ENCODE measurements around the gene PCDHA12. TPM values are rescaled to one million over a fixed set of nuclear protein-coding genes. Genes with fewer than 3 reads are reported as not detected.

The PCDHA12 gene
- total and polyA plus RNA-seq, 4 donors = 0.01 to 0.08 TPM; not detected in 2

GRCh38 chr5:140835622-140836510 is 39.2 kb upstream of the PCDHA12 start:
- peaks cover 9 to 18% (median 14%) of the 10 kb centered on the region in 4 donors for H3K9me3 ChIP-seq (ENCODE audit: control insufficient read depth in 4 of 4, low read length in 3 of 4)
- 43% methylated on average over 103 of the region's 103 CpGs for WGBS
- no peak for DNase-seq (ENCODE audit: low spot score)

DNA sequence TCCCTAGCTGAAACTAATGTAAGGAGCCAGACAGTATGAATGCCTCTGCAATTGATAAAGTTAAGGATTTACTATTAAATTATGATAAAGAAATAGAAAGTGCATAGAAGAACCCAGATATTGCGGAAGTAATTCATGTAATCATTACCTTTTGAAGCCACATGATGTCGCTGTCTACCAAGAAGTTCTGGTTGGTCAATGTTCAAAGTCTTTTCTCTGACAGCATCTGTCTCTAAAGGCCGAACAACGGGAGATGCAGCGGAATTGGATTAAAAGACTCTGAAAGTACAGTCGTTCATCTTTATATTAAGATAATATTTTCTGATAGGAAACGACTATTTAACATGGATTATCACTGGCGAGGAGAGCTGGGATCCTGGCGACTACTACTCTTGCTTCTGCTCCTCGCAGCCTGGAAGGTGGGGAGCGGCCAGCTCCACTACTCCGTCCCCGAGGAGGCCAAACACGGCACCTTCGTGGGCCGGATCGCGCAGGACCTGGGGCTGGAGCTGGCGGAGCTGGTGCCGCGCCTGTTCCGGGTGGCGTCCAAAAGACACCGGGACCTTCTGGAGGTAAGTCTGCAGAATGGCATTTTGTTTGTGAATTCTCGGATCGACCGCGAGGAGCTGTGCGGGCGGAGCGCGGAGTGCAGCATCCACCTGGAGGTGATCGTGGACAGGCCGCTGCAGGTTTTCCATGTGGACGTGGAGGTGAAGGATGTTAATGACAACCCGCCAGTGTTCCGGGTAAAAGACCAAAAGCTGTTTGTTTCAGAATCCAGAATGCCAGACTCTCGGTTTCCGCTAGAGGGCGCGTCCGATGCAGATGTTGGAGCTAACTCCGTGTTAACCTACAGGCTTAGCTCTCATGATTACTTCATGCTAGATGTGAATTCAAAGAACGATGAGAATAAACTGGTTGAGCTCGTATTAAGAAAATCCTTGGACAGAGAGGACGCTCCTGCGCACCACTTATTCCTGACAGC is 33.8 kb upstream of the PCDHA12 start, which contains the start of gene PCDHA8:
TSS of gene PCDHA8 (plus strand) at position 210 of the 985 bp plus-strand sequence. CDS start at position 345, 135 bp downstream.
- H3K4me3 ChIP-seq (ENCODE audit: low read depth in 1 of 3, low read length in 3 of 3) = no peak within 1 kb of the TSS
- DNase-seq (ENCODE audit: low spot score) = no peak
- peaks cover 0 to 5% (median 2%) of the 10 kb centered on the region in 4 donors for H3K27me3 ChIP-seq (ENCODE audit: control insufficient read depth in 4 of 4, insufficient read depth in 4 of 4, low read length in 3 of 4)
- H3K9me3 ChIP-seq (ENCODE audit: control insufficient read depth in 4 of 4, low read length in 3 of 4) = peaks cover 10 to 22% (median 13%) of the 10 kb centered on the region in 4 donors
- H3K9ac ChIP-seq (ENCODE audit: low read depth in 1 of 2, low read length in 2 of 2) = no peak within 1 kb of the TSS
- H3K4me1 ChIP-seq (ENCODE audit: control insufficient read depth in 4 of 4, insufficient read depth in 4 of 4, low read length in 3 of 4) = no peaks in the 10 kb centered on the region
- H3K36me3 ChIP-seq (ENCODE audit: control insufficient read depth in 4 of 4, insufficient read depth in 3 of 4, low read depth in 1 of 4, low read length in 3 of 4) = no peaks in the 10 kb centered on the region
- 24% methylated on average over 47 of the region's 47 CpGs for WGBS
- no peak within 1 kb of the TSS for H3K27ac ChIP-seq (ENCODE audit: low read depth in 1 of 2, low read length in 2 of 2)
- TF ChIP-seq GABPA (IDR thresholded peaks at IDR 0.05 in 1 of 2, conservative IDR thresholded peaks at IDR 0.05 in 1 of 2) (no peak), SP1 (IDR thresholded peaks at IDR 0.05) (no peak), FOXA2 (IDR thresholded peaks at IDR 0.05) (no peak), TAF1 (conservative IDR thresholded peaks at IDR 0.05) (no peak)
- TF ChIP-seq, protein P1, sequence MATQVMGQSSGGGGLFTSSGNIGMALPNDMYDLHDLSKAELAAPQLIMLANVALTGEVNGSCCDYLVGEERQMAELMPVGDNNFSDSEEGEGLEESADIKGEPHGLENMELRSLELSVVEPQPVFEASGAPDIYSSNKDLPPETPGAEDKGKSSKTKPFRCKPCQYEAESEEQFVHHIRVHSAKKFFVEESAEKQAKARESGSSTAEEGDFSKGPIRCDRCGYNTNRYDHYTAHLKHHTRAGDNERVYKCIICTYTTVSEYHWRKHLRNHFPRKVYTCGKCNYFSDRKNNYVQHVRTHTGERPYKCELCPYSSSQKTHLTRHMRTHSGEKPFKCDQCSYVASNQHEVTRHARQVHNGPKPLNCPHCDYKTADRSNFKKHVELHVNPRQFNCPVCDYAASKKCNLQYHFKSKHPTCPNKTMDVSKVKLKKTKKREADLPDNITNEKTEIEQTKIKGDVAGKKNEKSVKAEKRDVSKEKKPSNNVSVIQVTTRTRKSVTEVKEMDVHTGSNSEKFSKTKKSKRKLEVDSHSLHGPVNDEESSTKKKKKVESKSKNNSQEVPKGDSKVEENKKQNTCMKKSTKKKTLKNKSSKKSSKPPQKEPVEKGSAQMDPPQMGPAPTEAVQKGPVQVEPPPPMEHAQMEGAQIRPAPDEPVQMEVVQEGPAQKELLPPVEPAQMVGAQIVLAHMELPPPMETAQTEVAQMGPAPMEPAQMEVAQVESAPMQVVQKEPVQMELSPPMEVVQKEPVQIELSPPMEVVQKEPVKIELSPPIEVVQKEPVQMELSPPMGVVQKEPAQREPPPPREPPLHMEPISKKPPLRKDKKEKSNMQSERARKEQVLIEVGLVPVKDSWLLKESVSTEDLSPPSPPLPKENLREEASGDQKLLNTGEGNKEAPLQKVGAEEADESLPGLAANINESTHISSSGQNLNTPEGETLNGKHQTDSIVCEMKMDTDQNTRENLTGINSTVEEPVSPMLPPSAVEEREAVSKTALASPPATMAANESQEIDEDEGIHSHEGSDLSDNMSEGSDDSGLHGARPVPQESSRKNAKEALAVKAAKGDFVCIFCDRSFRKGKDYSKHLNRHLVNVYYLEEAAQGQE (IDR thresholded peaks at IDR 0.05) = no peak
- TF ChIP-seq, protein P2, sequence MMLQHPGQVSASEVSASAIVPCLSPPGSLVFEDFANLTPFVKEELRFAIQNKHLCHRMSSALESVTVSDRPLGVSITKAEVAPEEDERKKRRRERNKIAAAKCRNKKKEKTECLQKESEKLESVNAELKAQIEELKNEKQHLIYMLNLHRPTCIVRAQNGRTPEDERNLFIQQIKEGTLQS (IDR thresholded peaks at IDR 0.05) = no peak
- TF ChIP-seq, protein P3, sequence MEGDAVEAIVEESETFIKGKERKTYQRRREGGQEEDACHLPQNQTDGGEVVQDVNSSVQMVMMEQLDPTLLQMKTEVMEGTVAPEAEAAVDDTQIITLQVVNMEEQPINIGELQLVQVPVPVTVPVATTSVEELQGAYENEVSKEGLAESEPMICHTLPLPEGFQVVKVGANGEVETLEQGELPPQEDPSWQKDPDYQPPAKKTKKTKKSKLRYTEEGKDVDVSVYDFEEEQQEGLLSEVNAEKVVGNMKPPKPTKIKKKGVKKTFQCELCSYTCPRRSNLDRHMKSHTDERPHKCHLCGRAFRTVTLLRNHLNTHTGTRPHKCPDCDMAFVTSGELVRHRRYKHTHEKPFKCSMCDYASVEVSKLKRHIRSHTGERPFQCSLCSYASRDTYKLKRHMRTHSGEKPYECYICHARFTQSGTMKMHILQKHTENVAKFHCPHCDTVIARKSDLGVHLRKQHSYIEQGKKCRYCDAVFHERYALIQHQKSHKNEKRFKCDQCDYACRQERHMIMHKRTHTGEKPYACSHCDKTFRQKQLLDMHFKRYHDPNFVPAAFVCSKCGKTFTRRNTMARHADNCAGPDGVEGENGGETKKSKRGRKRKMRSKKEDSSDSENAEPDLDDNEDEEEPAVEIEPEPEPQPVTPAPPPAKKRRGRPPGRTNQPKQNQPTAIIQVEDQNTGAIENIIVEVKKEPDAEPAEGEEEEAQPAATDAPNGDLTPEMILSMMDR (IDR thresholded peaks at IDR 0.05; ENCODE audit: low read depth, low read length, missing input control) = no peak
- TF ChIP-seq, protein P4, sequence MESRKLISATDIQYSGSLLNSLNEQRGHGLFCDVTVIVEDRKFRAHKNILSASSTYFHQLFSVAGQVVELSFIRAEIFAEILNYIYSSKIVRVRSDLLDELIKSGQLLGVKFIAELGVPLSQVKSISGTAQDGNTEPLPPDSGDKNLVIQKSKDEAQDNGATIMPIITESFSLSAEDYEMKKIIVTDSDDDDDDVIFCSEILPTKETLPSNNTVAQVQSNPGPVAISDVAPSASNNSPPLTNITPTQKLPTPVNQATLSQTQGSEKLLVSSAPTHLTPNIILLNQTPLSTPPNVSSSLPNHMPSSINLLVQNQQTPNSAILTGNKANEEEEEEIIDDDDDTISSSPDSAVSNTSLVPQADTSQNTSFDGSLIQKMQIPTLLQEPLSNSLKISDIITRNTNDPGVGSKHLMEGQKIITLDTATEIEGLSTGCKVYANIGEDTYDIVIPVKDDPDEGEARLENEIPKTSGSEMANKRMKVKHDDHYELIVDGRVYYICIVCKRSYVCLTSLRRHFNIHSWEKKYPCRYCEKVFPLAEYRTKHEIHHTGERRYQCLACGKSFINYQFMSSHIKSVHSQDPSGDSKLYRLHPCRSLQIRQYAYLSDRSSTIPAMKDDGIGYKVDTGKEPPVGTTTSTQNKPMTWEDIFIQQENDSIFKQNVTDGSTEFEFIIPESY (IDR thresholded peaks at IDR 0.05) = no peak

More at GRCh38 chr5:140835622-140836510, 39.2 kb upstream of the PCDHA12 start:
- TF ChIP-seq FOXA2 (IDR thresholded peaks at IDR 0.05) = no peak
- no peak for TF ChIP-seq MAX (IDR thresholded peaks at IDR 0.05)
- TF ChIP-seq HNF4G (IDR thresholded peaks at IDR 0.05) = no peak
- no peak for TF ChIP-seq RXRA (IDR thresholded peaks at IDR 0.05)
- TF ChIP-seq SP1 (IDR thresholded peaks at IDR 0.05) = no peak
- TF ChIP-seq, protein P2 (IDR thresholded peaks at IDR 0.05) = no peak
- TF ChIP-seq EGR1 (IDR thresholded peaks at IDR 0.05; ENCODE audit: low read depth in 2 of 2) = no peak
- no peak for TF ChIP-seq RAD21 (IDR thresholded peaks at IDR 0.05)
- TF ChIP-seq TAF1 (conservative IDR thresholded peaks at IDR 0.05) = no peak
- no peak for TF ChIP-seq GABPA (IDR thresholded peaks at IDR 0.05 in 1 of 2, conservative IDR thresholded peaks at IDR 0.05 in 1 of 2)
- TF ChIP-seq, protein P1 (IDR thresholded peaks at IDR 0.05) = no peak
- Histone ChIP-seq H3K27me3 (ENCODE audit: control insufficient read depth in 4 of 4, insufficient read depth in 4 of 4, low read length in 3 of 4) (peaks cover 0 to 8% (median 3%) of the 10 kb centered on the region in 4 donors), H3K27ac (ENCODE audit: low read depth in 1 of 2, low read length in 2 of 2) (no peak overlapping the region), H3K9ac (ENCODE audit: low read depth in 1 of 2, low read length in 2 of 2) (no peak overlapping the region), H3K36me3 (ENCODE audit: control insufficient read depth in 4 of 4, insufficient read depth in 3 of 4, low read depth in 1 of 4, low read length in 3 of 4) (no peaks in the 10 kb centered on the region), H3K4me3 (ENCODE audit: low read depth in 1 of 3, low read length in 3 of 3) (no peak overlapping the region), H3K4me1 (ENCODE audit: control insufficient read depth in 4 of 4, insufficient read depth in 4 of 4, low read length in 3 of 4) (no peaks in the 10 kb centered on the region)

All from liver (tissue), 9 donors.